Measurements from ENCODE around the gene AFAP1L2. TPM values are rescaled to one million over a fixed set of nuclear protein-coding genes. Genes with fewer than 3 reads are reported as not detected.

The AFAP1L2 gene, protein sequence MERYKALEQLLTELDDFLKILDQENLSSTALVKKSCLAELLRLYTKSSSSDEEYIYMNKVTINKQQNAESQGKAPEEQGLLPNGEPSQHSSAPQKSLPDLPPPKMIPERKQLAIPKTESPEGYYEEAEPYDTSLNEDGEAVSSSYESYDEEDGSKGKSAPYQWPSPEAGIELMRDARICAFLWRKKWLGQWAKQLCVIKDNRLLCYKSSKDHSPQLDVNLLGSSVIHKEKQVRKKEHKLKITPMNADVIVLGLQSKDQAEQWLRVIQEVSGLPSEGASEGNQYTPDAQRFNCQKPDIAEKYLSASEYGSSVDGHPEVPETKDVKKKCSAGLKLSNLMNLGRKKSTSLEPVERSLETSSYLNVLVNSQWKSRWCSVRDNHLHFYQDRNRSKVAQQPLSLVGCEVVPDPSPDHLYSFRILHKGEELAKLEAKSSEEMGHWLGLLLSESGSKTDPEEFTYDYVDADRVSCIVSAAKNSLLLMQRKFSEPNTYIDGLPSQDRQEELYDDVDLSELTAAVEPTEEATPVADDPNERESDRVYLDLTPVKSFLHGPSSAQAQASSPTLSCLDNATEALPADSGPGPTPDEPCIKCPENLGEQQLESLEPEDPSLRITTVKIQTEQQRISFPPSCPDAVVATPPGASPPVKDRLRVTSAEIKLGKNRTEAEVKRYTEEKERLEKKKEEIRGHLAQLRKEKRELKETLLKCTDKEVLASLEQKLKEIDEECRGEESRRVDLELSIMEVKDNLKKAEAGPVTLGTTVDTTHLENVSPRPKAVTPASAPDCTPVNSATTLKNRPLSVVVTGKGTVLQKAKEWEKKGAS
- 1 to 10 TPM; 1.3 to 8.8 TPM for total RNA-seq

DNA sequence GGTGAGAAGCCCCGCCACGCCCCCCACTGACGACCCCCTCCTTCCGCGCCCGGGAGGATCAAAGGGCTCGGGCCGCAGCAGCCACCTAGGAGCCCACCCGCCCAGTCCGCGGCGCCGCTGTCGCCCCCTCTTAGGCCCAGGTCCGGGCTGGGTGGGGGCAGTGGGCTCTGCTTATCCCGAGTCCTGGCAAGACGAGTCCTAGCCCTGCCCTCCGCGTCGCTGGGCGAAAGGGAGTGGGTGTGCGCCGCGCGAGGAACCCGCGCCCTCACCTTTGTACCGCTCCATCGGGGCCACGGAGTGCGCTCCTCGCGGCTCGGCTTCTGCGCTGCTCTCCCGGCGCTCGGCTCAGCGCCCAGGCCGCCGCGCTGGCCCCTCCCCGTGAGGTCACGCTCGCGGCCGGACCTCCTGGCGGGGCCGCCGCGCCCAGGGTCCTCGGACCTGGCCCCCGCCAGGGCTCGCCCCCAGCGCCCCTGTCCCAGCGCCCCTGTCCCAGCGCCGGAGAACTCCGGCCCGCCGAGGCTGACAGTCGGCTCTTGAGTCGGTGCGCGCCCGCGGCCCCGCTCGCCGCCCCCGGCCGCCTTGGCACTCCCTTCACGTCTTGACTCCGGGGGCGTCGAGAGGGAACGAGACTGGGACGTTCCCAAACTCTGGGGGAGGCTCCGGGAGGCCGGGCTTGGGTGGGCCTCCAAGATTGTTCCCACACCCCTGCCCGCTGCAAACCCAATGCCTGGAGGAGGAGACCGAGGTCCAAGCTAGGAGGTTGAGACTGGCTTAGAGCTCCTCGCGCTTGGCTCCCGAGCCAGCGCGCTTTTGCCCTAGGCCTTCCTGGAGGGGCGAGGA is at the start of gene AFAP1L2:
Gene AFAP1L2, minus strand, starts transcription at position 332 of the 840 bp plus-strand sequence. Its CDS starts 47 bp downstream, at position 285.
- DNase-seq (ENCODE audit: low spot score) (no peak), ATAC-seq (peak; percentile 50 to 51)
- Mint-ChIP-seq H3K9me3 (no peaks in the 10 kb centered on the region), H3K4me1 (ENCODE audit: low read depth in 2 of 2) (peaks cover 7 to 9% of the 10 kb centered on the region in 2 donors), H3K27ac (no peak within 1 kb of the TSS), H3K27me3 (peaks cover 53 to 56% of the 10 kb centered on the region in 2 donors), H3K4me3 (peak within 1 kb of the TSS; percentile 54), H3K36me3 (no peaks in the 10 kb centered on the region)

DNA sequence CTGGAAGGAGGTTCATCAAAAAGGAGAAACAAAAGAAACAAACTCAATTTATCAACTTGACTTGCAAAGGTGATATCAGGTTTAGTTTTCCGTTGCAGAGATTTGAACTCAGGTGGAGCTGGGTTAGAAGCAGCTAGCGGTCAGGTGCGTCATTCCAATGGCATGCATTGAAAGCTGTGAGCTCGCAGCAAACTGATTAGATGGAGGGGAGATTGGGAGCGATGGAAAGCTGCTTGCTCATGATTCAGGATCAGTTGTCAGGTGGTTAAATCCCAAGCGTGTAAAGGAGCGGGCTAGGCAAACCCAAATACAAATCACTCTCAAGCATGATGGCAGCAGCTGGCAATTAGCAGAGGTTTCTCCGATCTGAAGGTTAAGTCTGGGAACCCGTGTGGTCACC is 49.3 kb upstream of the AFAP1L2 start:
- no peak overlapping the region for H3K27ac Mint-ChIP-seq
- H3K4me3 Mint-ChIP-seq, result no peak overlapping the region
- peaks cover 0 to 4% of the 10 kb centered on the region in 2 donors for H3K4me1 Mint-ChIP-seq (ENCODE audit: low read depth in 2 of 2)
- DNase-seq (ENCODE audit: low spot score) (no peak), ATAC-seq (no peak)
- peaks cover 4% of the 10 kb centered on the region for H3K36me3 Mint-ChIP-seq
- no peaks in the 10 kb centered on the region for H3K27me3 Mint-ChIP-seq
- no peaks in the 10 kb centered on the region for H3K9me3 Mint-ChIP-seq

DNA sequence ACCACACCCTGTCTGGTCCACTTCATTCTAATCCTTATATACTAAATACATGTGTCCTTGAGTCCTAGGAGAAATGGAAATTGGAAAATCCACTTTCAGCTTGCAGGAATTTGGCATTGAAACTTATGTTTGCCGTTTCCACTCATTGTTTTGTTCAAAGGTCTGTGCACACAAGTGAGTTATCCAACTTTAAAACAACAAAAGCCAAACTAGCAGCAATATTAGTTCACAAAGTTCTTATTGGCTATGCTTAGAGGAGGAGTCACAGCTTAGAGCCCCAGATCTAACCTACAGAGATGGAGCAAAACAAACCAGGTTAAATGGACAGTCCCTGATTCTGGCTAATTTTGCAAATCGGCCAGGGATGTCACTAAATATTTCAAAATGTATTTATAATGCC is 44.6 kb upstream of the AFAP1L2 start:
- no peaks in the 10 kb centered on the region for H3K27me3 Mint-ChIP-seq
- no peak overlapping the region for H3K4me3 Mint-ChIP-seq
- no peaks in the 10 kb centered on the region for H3K9me3 Mint-ChIP-seq
- no peak for DNase-seq (ENCODE audit: low spot score)
- no peaks in the 10 kb centered on the region for H3K4me1 Mint-ChIP-seq (ENCODE audit: low read depth in 2 of 2)
- H3K27ac Mint-ChIP-seq, result no peak overlapping the region
- H3K36me3 Mint-ChIP-seq, result peaks cover 4% of the 10 kb centered on the region
- no peak for ATAC-seq

DNA sequence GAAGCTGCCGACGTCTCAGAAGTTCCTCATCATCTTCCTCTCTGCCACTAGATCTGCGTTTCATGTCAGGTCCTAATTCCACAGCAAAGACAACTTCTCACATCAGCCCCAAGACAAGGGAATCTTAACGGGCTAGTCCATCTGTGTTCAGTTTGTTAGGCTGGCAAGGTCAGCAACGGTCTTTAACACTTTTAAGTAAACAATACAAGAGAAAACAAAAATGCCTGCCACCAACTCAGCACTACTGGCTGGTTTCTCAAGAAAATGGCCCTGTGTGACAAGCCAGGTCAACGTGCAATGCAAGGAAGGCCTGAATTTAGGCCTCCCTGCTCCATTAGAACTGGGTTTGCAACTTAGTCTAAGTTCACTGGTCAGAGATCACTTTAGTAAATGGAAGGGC is 41.0 kb upstream of the AFAP1L2 start:
- DNase-seq (ENCODE audit: low spot score) (no peak), ATAC-seq (no peak)
- Mint-ChIP-seq H3K4me1 (ENCODE audit: low read depth in 2 of 2) (no peaks in the 10 kb centered on the region), H3K9me3 (no peaks in the 10 kb centered on the region), H3K27ac (peak overlapping the region in 1 of 2 donors; percentile 24), H3K36me3 (no peaks in the 10 kb centered on the region), H3K27me3 (no peaks in the 10 kb centered on the region), H3K4me3 (no peak overlapping the region)

DNA sequence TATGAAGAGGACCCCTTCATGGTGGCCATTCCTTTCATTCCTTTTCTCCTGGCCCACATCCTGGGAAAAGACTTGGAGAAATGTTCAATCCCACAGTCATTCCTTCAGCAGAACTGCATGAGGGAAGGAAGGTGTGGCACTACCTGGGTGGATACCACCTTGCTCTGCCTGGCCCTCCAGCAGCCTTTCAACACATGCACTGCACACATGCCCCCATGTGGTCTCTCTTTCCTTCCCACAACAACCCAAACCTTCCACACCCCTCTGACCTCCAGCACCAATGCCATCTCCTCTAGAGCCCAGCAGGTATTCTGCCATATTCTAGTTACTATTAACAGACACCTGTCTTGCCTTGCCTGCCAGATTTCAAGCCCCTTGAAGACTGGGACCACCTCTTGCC is 40.5 kb upstream of the AFAP1L2 start:
- H3K27ac Mint-ChIP-seq, result no peak overlapping the region
- no peaks in the 10 kb centered on the region for H3K9me3 Mint-ChIP-seq
- H3K4me3 Mint-ChIP-seq, result no peak overlapping the region
- ATAC-seq (no peak), DNase-seq (ENCODE audit: low spot score) (no peak)
- no peaks in the 10 kb centered on the region for H3K4me1 Mint-ChIP-seq (ENCODE audit: low read depth in 2 of 2)
- H3K36me3 Mint-ChIP-seq, result no peaks in the 10 kb centered on the region
- H3K27me3 Mint-ChIP-seq, result no peaks in the 10 kb centered on the region

DNA sequence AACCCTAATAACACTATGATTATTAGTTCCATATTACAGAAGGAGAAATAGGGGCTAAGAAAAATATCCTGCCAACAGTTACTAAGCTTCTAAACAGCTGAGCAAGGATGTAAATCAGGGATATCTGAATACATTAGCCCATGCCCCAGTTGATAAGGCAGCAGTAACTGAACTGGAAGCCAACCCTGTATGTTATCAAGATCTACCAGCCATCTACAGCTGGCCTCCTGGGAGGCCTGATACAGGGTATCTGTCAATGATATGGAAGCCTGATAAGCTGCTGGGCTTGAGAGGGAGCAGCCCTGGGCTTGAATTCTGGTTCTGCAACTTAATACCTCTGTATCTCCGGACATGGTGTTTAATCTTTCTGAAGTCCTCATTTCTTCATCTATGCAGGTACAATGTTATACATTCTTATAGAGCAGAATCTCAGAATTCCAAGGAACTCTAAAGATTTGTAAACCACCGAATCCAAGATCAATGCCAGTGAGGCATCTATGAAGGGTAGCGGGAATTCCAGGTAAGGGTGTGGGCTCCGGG is 37.9 kb upstream of the AFAP1L2 start:
- Mint-ChIP-seq H3K36me3 (no peaks in the 10 kb centered on the region), H3K4me3 (no peak overlapping the region), H3K27me3 (no peaks in the 10 kb centered on the region), H3K4me1 (ENCODE audit: low read depth in 2 of 2) (no peaks in the 10 kb centered on the region), H3K27ac (no peak overlapping the region), H3K9me3 (no peaks in the 10 kb centered on the region)
- DNase-seq (ENCODE audit: low spot score) (no peak), ATAC-seq (no peak)

DNA sequence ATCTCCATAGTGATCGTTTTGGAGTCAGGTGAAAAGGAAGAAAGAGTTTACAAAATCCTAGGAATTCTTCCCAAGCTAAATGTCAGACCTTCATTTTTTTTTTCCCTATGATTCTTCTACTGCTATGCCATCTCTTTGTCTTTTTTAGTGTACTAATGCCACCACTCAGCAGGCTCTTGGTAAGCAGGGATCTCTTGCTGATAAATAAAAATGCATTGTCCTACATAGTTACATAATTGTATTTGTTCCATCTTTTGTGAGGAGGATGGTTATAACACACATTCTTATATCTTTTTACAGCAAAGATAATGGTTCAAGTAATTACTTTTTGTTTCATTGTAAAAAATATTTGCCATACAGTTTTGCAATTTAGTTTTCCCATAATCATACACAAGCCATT is 36.8 kb upstream of the AFAP1L2 start:
- Mint-ChIP-seq H3K4me1 (ENCODE audit: low read depth in 2 of 2) (no peaks in the 10 kb centered on the region), H3K27ac (no peak overlapping the region), H3K9me3 (no peaks in the 10 kb centered on the region), H3K4me3 (no peak overlapping the region), H3K27me3 (no peaks in the 10 kb centered on the region), H3K36me3 (no peaks in the 10 kb centered on the region)
- ATAC-seq (no peak), DNase-seq (ENCODE audit: low spot score) (no peak)

DNA sequence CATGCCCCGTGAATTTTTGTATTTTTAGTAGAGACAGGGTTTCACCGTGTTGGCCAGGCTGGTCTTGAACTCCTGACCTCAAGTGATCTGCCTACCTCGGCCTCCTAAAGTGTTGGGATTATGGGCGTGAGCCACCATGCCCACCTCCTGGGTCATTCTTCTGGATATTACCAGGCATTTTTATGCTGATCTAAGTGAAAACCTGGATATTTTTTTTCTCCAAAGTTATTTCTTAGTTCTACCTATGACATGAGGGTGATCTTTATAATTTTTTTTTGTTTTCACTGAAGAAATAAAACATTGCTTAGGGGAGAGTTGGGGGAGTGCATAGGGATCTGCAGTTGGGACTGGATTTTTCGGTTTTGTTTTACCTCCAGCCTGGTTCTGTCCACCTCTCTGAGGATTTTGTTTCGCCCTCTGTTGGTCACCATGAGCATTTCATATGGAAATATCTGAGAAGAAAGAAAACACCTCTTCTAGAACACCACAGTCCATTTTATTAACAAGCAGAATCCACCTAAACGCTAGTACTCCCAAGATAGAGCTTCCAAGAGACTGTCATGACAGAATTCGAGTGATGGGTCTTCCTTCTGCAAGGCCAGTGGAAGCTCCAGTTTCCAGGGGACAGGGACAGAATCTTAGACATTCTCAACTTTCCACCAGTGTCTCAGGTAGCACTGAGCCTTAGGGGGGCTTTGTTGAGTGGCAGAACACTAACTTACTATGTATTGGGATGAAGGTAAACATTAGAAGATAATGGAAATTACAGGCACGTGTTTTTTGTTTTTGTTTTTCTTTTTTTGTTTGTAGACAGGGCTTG is 33.4 kb upstream of the AFAP1L2 start:
- Mint-ChIP-seq H3K9me3 (no peaks in the 10 kb centered on the region), H3K27me3 (no peaks in the 10 kb centered on the region), H3K4me3 (no peak overlapping the region), H3K27ac (no peak overlapping the region), H3K36me3 (no peaks in the 10 kb centered on the region), H3K4me1 (ENCODE audit: low read depth in 2 of 2) (no peaks in the 10 kb centered on the region)
- no peak for DNase-seq (ENCODE audit: low spot score)
- no peak for ATAC-seq

DNA sequence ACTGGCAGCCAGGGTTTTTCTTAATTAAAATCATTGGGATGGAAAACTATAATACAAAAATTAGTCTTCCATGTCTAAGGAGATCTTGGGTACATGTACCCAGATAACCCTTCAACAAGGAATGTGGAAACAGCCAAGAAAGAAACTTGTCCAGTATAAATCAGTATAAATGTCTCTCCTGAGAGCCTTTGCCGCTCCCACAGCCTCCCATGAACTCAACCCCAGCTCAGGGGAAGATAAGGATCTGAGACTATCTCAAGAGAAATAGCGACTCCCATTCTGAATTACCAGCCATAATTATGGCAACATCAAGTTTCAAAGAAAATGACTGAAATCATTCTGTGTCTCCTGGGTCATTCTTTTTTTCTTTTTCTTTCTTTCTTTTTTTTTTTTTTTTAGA is 32.6 kb upstream of the AFAP1L2 start:
- DNase-seq (ENCODE audit: low spot score) (no peak), ATAC-seq (no peak)
- Mint-ChIP-seq H3K4me3 (no peak overlapping the region), H3K36me3 (no peaks in the 10 kb centered on the region), H3K4me1 (ENCODE audit: low read depth in 2 of 2) (no peaks in the 10 kb centered on the region), H3K9me3 (no peaks in the 10 kb centered on the region), H3K27me3 (no peaks in the 10 kb centered on the region), H3K27ac (no peak overlapping the region)

DNA sequence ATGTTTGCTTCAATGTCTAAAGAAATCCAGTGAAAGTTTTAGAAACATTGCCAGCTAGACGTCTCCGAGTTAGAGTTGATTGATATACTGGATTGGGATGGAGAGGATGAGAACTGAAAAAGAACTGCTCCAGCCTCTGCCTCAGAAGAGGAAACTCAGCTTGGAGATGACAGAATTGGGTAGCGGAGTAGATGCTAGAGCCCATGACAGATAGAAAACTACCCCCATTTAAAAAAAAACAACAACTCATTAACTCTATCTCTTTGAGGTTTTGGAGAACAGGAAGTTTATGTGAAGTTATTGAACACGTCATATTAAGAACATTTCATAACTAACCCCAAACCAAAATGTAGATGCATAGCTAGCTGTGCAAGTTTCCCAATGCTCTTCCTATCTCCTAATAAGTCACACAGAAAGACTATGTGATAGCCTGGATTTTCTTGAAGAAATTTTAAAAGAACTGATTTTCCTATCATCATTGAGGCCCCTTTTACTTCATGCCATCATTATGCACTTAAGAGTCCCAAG is 28.3 kb upstream of the AFAP1L2 start:
- Mint-ChIP-seq H3K27me3 (no peaks in the 10 kb centered on the region), H3K4me3 (no peak overlapping the region), H3K9me3 (no peaks in the 10 kb centered on the region), H3K27ac (no peak overlapping the region), H3K36me3 (no peaks in the 10 kb centered on the region), H3K4me1 (ENCODE audit: low read depth in 2 of 2) (no peaks in the 10 kb centered on the region)
- DNase-seq (ENCODE audit: low spot score) (no peak), ATAC-seq (no peak)

DNA sequence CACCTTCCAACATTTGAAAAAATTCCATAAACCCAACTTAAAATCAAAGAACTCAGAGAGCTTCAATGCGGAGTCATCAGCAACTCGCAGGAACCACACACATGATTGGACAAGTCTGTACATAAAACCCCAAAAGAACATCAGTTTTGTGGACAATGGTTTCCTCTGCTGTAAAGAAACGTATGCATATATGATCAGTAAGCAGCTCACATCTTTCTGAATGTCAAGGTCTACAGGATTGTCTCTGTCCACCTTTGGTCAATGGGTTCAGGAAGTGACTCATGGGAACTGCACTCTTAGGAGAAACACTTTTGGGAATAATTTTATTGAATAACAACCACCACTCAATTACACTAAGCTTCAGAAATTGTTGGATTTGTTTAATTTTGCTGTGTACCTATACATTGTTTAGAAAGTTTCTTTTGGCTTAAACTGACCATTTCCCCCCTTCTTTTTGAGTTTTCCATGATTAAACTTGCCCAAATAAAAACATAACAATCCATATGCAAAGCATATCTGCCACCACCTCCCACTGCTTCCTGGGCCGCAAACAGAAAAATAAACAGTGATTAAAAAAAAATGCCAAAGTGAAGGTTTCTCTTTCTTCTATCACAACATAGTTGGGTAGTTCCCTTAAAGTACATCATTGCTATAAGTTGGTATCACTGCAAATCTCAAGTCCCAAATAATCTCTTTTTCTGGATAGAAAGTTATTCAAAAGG is 27.3 kb upstream of the AFAP1L2 start:
- H3K27me3 Mint-ChIP-seq, result no peaks in the 10 kb centered on the region
- no peak overlapping the region for H3K27ac Mint-ChIP-seq
- no peaks in the 10 kb centered on the region for H3K4me1 Mint-ChIP-seq (ENCODE audit: low read depth in 2 of 2)
- DNase-seq (ENCODE audit: low spot score) (no peak), ATAC-seq (no peak)
- H3K9me3 Mint-ChIP-seq, result no peaks in the 10 kb centered on the region
- H3K36me3 Mint-ChIP-seq, result no peaks in the 10 kb centered on the region
- no peak overlapping the region for H3K4me3 Mint-ChIP-seq

DNA sequence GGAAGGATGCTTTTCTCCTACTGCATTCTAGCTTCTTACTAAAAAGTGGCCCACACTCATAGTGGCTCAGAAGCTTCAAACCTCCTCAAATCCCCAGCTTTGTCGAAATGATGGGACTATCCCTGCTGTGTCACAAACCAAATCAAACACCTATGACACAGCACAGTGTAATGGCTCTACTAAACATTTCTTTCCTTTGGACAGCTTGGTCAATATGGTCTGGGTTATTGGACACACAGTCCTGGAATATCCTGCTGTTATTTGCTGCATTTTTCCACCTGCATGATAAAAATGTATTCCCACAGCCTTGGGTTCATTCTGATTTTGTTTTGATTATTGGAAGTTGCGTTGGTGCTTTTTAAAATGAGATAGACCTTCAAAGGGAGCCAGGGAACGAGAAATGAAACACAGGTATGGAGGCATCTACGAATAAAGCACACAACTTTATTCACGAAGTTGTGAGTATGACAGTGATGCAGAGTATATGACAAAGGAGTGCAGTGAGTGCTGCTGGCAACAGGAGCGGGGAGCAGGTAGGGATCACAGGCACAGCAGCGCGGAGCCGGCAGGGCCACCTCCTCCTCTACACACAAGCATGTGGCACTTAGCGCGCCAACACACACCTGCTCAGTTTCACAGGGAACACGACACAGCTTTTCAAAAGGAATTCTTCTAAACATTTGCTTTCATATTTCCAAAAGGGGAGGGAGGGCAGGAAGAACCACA is 26.5 kb upstream of the AFAP1L2 start:
- Mint-ChIP-seq H3K4me3 (no peak overlapping the region), H3K27ac (no peak overlapping the region), H3K36me3 (no peaks in the 10 kb centered on the region), H3K4me1 (ENCODE audit: low read depth in 2 of 2) (no peaks in the 10 kb centered on the region), H3K27me3 (no peaks in the 10 kb centered on the region), H3K9me3 (no peaks in the 10 kb centered on the region)
- no peak for DNase-seq (ENCODE audit: low spot score)
- no peak for ATAC-seq
